Endothelial cell of umbilical vein (primary cell): ENCODE results near the gene SKI. TPM values are rescaled to one million over a fixed set of nuclear protein-coding genes. Genes with fewer than 3 reads are reported as not detected.

Experiments
- BruUV-seq: library from RNA; stranded (reverse); fragments of 400-500 nt; replicated peaks from 2 replicates; lab custom pipeline; 2021; lab: Mats Ljungman, UMichigan
- CTCF ChIA-PET: fragments of 300-600, 350-600 bp; sonication (Branson Sonifier 250); formaldehyde crosslinking; loops from one replicate; lab custom pipeline; 2021; ENCODE audit warnings: antibody characterized with exemption, inconsistent platforms; lab: Charles Lee
- POLR2A ChIA-PET: fragments of 300-600, 350-600 bp; sonication (Branson Sonifier 250); formaldehyde crosslinking; loops from one replicate; lab custom pipeline; 2021; ENCODE audit warnings: antibody characterized with exemption, inconsistent platforms; lab: Charles Lee
- DNase-seq: peaks from one replicate; pipeline ENCODE4 v3.0.0-alpha.2; 2011; ENCODE audit warnings: low read depth, low spot score
- FAIRE-seq: peaks from 2 replicates; lab custom pipeline; 2011; peaks lifted over from hg19 to GRCh38; lab: Jason Lieb, UNC
- H2AFZ ChIP-seq: 2 replicates; pipeline ENCODE4 v1.6.0; 2012; ENCODE audit warnings: low read depth, low read length, control low read depth, inconsistent platforms
- H3K27ac ChIP-seq: 2 replicates; pipeline ENCODE4 v1.5.1; 2011; ENCODE audit warnings: low read depth, mild to moderate bottlenecking, control low read depth, low read length, moderate library complexity; ENCODE audit not compliant: insufficient read depth
- H3K27me3 ChIP-seq, 2 experiments: 2 replicates each; pipeline versions ENCODE4 v1.6.0 to v1.6.1; 2011; ENCODE audit warnings: low read length in 2 of 2, mixed read lengths in 1 of 2; ENCODE audit not compliant: control insufficient read depth in 2 of 2, insufficient read depth in 2 of 2
- H3K36me3 ChIP-seq, 2 experiments: 2 replicates in 1 of 2; 3 replicates in 1 of 2; pipeline ENCODE4 v1.5.1; 2011; ENCODE audit warnings: low read length in 2 of 2, mild to moderate bottlenecking in 1 of 2, moderate library complexity in 1 of 2; ENCODE audit not compliant: control insufficient read depth in 2 of 2, insufficient read depth in 2 of 2; ENCODE audit errors: extremely low read depth in 1 of 2
- H3K4me1 ChIP-seq: 3 replicates; pipeline ENCODE4 v1.5.1; 2011; ENCODE audit warnings: mild to moderate bottlenecking, low read length; ENCODE audit not compliant: control insufficient read depth, insufficient read depth; ENCODE audit errors: extremely low read depth
- H3K4me2 ChIP-seq: 2 replicates; pipeline ENCODE4 v1.6.1; 2011; ENCODE audit warnings: low read length, control low read depth, mixed read lengths; ENCODE audit not compliant: insufficient read depth
- H3K4me3 ChIP-seq, 3 experiments: fragments of 200-600 bp in 1 of 3; sonication (generic), shearing (Covaris generic) in 1 of 3; replicated peaks in 1 of 3; 2 replicates each; pipeline ENCODE4 v1.5.1; 2011 to 2016; ENCODE audit warnings: control low read depth in 3 of 3, low read length in 3 of 3, mild to moderate bottlenecking in 2 of 3, inconsistent platforms in 1 of 3, low read depth in 1 of 3, moderate library complexity in 1 of 3; ENCODE audit not compliant: insufficient read depth in 1 of 3
- H3K79me2 ChIP-seq: 2 replicates; pipeline ENCODE4 v1.6.0; 2012; ENCODE audit warnings: low read length, inconsistent platforms; ENCODE audit not compliant: control insufficient read depth, insufficient read depth
- H3K9ac ChIP-seq: replicated peaks from 2 replicates; pipeline ENCODE3; 2011; ENCODE audit warnings: low read length, control low read depth; ENCODE audit not compliant: insufficient read depth; ENCODE audit errors: extremely low read depth
- H3K9me1 ChIP-seq: replicated peaks from 3 replicates; pipeline ENCODE4 v1.6.0; 2011; ENCODE audit warnings: mild to moderate bottlenecking, low read length; ENCODE audit not compliant: control insufficient read depth, insufficient read depth; ENCODE audit errors: extremely low read depth
- H3K9me3 ChIP-seq: replicated peaks from 2 replicates; pipeline ENCODE4 v1.5.1; 2012; ENCODE audit warnings: low read length, inconsistent platforms; ENCODE audit not compliant: control insufficient read depth, insufficient read depth
- H4K20me1 ChIP-seq: replicated peaks from 2 replicates; pipeline ENCODE3; 2011; ENCODE audit warnings: mild to moderate bottlenecking, low read length; ENCODE audit not compliant: control insufficient read depth, insufficient read depth; ENCODE audit errors: extremely low read depth
- CTCF ChIP-seq, 2 donors: IDR thresholded peaks; 1 replicate in 1 of 2; 2 replicates in 1 of 2; pipeline ENCODE4 v1.5.1; 2011; ENCODE audit warnings: low read length in 2 of 2, mild to moderate bottlenecking in 2 of 2, moderate library complexity in 2 of 2, control low read depth in 1 of 2, inconsistent platforms in 1 of 2, low read depth in 1 of 2; ENCODE audit not compliant: insufficient read depth in 1 of 2; ENCODE audit errors: extremely low read depth in 1 of 2
- EZH2 ChIP-seq: IDR thresholded peaks from 2 replicates; pipeline ENCODE4 v1.6.1; 2012; ENCODE audit warnings: borderline replicate concordance, low read depth, mild to moderate bottlenecking, moderate library complexity, low read length, inconsistent platforms; ENCODE audit not compliant: severe bottlenecking
- FOS ChIP-seq: IDR thresholded peaks from 2 replicates; pipeline ENCODE4 v1.6.1; 2011; ENCODE audit warnings: mild to moderate bottlenecking, low read length, moderate library complexity, borderline replicate concordance; ENCODE audit not compliant: insufficient read depth
- GATA2 ChIP-seq: IDR thresholded peaks from 2 replicates; pipeline ENCODE4 v1.7.0; 2011; ENCODE audit warnings: low read depth, mild to moderate bottlenecking, moderate library complexity, mixed read lengths, low read length; ENCODE audit not compliant: insufficient read length, insufficient read depth
- JUN ChIP-seq: IDR thresholded peaks from 2 replicates; pipeline ENCODE4 v1.6.1; 2011; ENCODE audit warnings: borderline replicate concordance, low read depth; ENCODE audit not compliant: insufficient read length, insufficient read depth
- MAX ChIP-seq: IDR thresholded peaks from 2 replicates; pipeline ENCODE4 v1.6.1; 2011; ENCODE audit not compliant: insufficient read depth, insufficient read length
- MYC ChIP-seq: IDR thresholded peaks from one replicate; pipeline ENCODE4 v1.6.1; 2011; ENCODE audit warnings: mild to moderate bottlenecking, low read depth, low read length
- POLR2A ChIP-seq: IDR thresholded peaks from 2 replicates; pipeline ENCODE4 v1.6.1; 2012; ENCODE audit warnings: low read depth, mild to moderate bottlenecking, control low read depth, low read length
- POLR2AphosphoS5 ChIP-seq: IDR thresholded peaks from 2 replicates; pipeline ENCODE4 v1.6.1; 2012; ENCODE audit warnings: low read depth, mild to moderate bottlenecking, control low read depth, low read length, moderate library complexity; ENCODE audit not compliant: insufficient read depth
- dilution Hi-C: fragments of 300-500 bp; cut with MboI; formaldehyde crosslinking; loops from one replicate; pipeline ENCODE4 v1.15.0; 2019; ENCODE audit warnings: low sequenced_read_pairs; ENCODE audit not compliant: extremely low pct_ligation_motif_present
- intact Hi-C: fragments of 100-400 bp; cut with micrococcal nuclease; formaldehyde crosslinking; loops from one replicate; pipeline ENCODE4 v1.10.0; 2022
- polyA plus RNA-seq, 4 experiments: library from polyadenylated mRNA; depleted of rRNA in 3 of 4; stranded (reverse) in 3 of 4; unstranded in 1 of 4; fragments of >200 nt; gene quantifications; 2 replicates each; pipeline versions ENCODE4 v1.2.1 to v1.2.3, GENCODE V29; 2011 to 2012; ENCODE audit warnings: missing spikeins in 1 of 4
- total RNA-seq: library from RNA; stranded (reverse); gene quantifications from 2 replicates; pipeline ENCODE4 v1.2.3, GENCODE V29; 2021

SKI gene
- total and polyA plus RNA-seq, 2 donors (not counting 3 experiments of a cell fraction or from before 2014, with no cell fraction given), result 11.6 to 80.3 TPM

- no TSS peak for BruUV-seq
- ChIA-PET CTCF (interaction anchor here (0.9 to 6.8 kb wide), 9 partner anchors 10 to 118 kb away, joined by 3 to 51 read pairs (median 12); partner anchors contain the start of gene FAAP20), POLR2A (interaction anchor here (1.2 to 1.6 kb wide), 2 partner anchors 83 to 85 kb away, joined by 5 read pairs; partner anchors contain the start of gene SKI)
- dilution Hi-C loops, result no loop called here
- Histone ChIP-seq H3K79me2 (no peaks in the 10 kb centered on the region), H4K20me1 (no peaks in the 10 kb centered on the region), H3K4me1 (peaks cover 7% of the 10 kb centered on the region), H3K9me1 (no peaks in the 10 kb centered on the region), H3K9me3 (no peaks in the 10 kb centered on the region), H3K4me3 (no peak overlapping the region), H3K9ac (no peak overlapping the region), H3K27ac (no peak overlapping the region), H2AFZ (no peak overlapping the region), H3K27me3 (no peaks in the 10 kb centered on the region), H3K4me2 (no peak overlapping the region), H3K36me3 (peaks cover 0 to 9% of the 10 kb centered on the region in 2 experiments)
- TF ChIP-seq POLR2A, result no peak
- no peak for TF ChIP-seq JUN
- TF ChIP-seq CTCF (IDR thresholded peaks at IDR 0.05; ENCODE audit: extremely low read depth in 1 of 2, insufficient read depth in 1 of 2, low read depth in 1 of 2, low read length in 2 of 2), result no peak
- no peak for TF ChIP-seq GATA2
- no peak for TF ChIP-seq MYC
- TF ChIP-seq MAX, result no peak
- TF ChIP-seq EZH2, result no peak
- TF ChIP-seq POLR2AphosphoS5, result no peak
- TF ChIP-seq FOS, result no peak
- intact Hi-C loops, result loop anchor here (5.0 kb wide), 3 partner anchors 70 to 115 kb away; no protein-coding TSS in a partner anchor
- DNase-seq (no peak), FAIRE-seq (no peak)
Observed at GRCh38 chr1:2312515-2313301, 84.6 kb downstream of the SKI start.
